DOHH2 (cell line): ENCODE data around the gene ARHGAP22.

Experiments
- CTCF ChIP-seq: fragments of 200-600 bp; sonication (generic); IDR thresholded peaks from one replicate; pipeline ENCODE4 v1.5.1; 2014; ENCODE audit warnings: antibody characterized with exemption, mild to moderate bottlenecking, low read depth, low read length; ENCODE audit not compliant: poor library complexity, severe bottlenecking
- EZH2phosphoT487 ChIP-seq: fragments of 200-600 bp; sonication (generic); IDR thresholded peaks from 2 replicates; pipeline ENCODE4 v1.6.1; 2017; ENCODE audit warnings: borderline replicate concordance, mild to moderate bottlenecking, antibody characterized with exemption, low read length, moderate library complexity, mixed read lengths

GRCh38 chr10:48535416-48536155 lies 69.3 kb downstream of the ARHGAP22 start:
- no peak for TF ChIP-seq EZH2phosphoT487
- TF ChIP-seq CTCF, result peak; percentile 39
